DND-41 (cell line): Measurements from ENCODE around the gene CLMN.

ENCODE experiments used
- ATAC-seq: fragments of 200-7000 bp; cut with Tn5 transposase; 3 replicates; pipeline ENCODE4 v1.9.1; 2021; ENCODE audit warnings: low read depth; ENCODE audit not compliant: insufficient read depth
- DNase-seq: peaks from one replicate; pipeline ENCODE4 v3.0.0-alpha.2; 2020
- H2AFZ ChIP-seq: 2 replicates; pipeline ENCODE4 v1.6.0; 2012; ENCODE audit warnings: low read depth, low read length
- H3K27ac ChIP-seq: 2 replicates; pipeline ENCODE4 v1.5.1; 2012; ENCODE audit warnings: low read length, inconsistent platforms
- H3K27me3 ChIP-seq: fragments of 200-600 bp; sonication (generic); 2 replicates; pipeline ENCODE4 v1.6.0; 2012; ENCODE audit warnings: low read length, mild to moderate bottlenecking, inconsistent platforms; ENCODE audit not compliant: insufficient read depth, poor library complexity
- H3K36me3 ChIP-seq: 2 replicates; pipeline ENCODE4 v1.5.1; 2012; ENCODE audit warnings: low read length, inconsistent platforms; ENCODE audit not compliant: insufficient read depth
- H3K4me1 ChIP-seq: 2 replicates; pipeline ENCODE4 v1.5.1; 2012; ENCODE audit warnings: mild to moderate bottlenecking, low read length; ENCODE audit not compliant: insufficient read depth
- H3K4me2 ChIP-seq: 2 replicates; pipeline ENCODE4 v1.6.0; 2012; ENCODE audit warnings: mild to moderate bottlenecking, moderate library complexity, low read length, inconsistent platforms; ENCODE audit not compliant: insufficient read depth
- H3K4me3 ChIP-seq, 2 experiments: fragments of 200-600 bp in 1 of 2; shearing (Covaris generic) in 1 of 2; 2 replicates each; pipeline ENCODE4 v1.5.1; 2012 to 2016; ENCODE audit warnings: inconsistent platforms in 2 of 2, low read length in 2 of 2, mild to moderate bottlenecking in 2 of 2, low read depth in 1 of 2, moderate library complexity in 1 of 2
- H3K79me2 ChIP-seq: 2 replicates; pipeline ENCODE4 v1.6.0; 2012; ENCODE audit warnings: low read length, inconsistent platforms; ENCODE audit not compliant: insufficient read depth
- H3K9ac ChIP-seq: 2 replicates; pipeline ENCODE4 v1.6.0; 2012; ENCODE audit warnings: low read depth, mild to moderate bottlenecking, inconsistent platforms, low read length, moderate library complexity
- H3K9me3 ChIP-seq: 2 replicates; pipeline ENCODE4 v1.5.1; 2012; ENCODE audit warnings: low read length, moderate library complexity, mild to moderate bottlenecking, inconsistent platforms; ENCODE audit not compliant: insufficient read depth, severe bottlenecking
- H4K20me1 ChIP-seq: 2 replicates; pipeline ENCODE4 v1.6.0; 2012; ENCODE audit warnings: low read length; ENCODE audit not compliant: insufficient read depth
- CTCF ChIP-seq: IDR thresholded peaks from 2 replicates; pipeline ENCODE4 v1.5.1; 2012; ENCODE audit warnings: borderline replicate concordance, low read length, moderate library complexity, mild to moderate bottlenecking; ENCODE audit not compliant: poor library complexity, severe bottlenecking; ENCODE audit errors: extremely low read depth
- EZH2 ChIP-seq: IDR thresholded peaks from 3 replicates; pipeline ENCODE4 v1.6.1; 2012; ENCODE audit warnings: borderline replicate concordance, low read depth, mild to moderate bottlenecking, moderate library complexity, low read length, inconsistent platforms; ENCODE audit not compliant: severe bottlenecking

Gene CLMN

GRCh38 chr14:95262511-95262891, 57.2 kb downstream of the CLMN start:
- DNase-seq, result no peak
- Histone ChIP-seq H3K4me2 (no peak overlapping the region), H3K4me1 (peaks cover 23% of the 10 kb centered on the region)

GRCh38 chr14:95261616-95262510, 57.8 kb downstream of the CLMN start:
- Histone ChIP-seq H3K36me3 (no peaks in the 10 kb centered on the region), H3K4me2 (no peak overlapping the region), H3K27me3 (no peaks in the 10 kb centered on the region), H3K9ac (no peak overlapping the region), H3K27ac (no peak overlapping the region), H3K79me2 (no peaks in the 10 kb centered on the region), H3K4me3 (no peak overlapping the region), H2AFZ (no peak overlapping the region), H4K20me1 (no peaks in the 10 kb centered on the region; the same call in 1 of the 2 replicates), H3K9me3 (no peaks in the 10 kb centered on the region), H3K4me1 (peaks cover 16% of the 10 kb centered on the region)
- DNase-seq (no peak), ATAC-seq (no peak)
- TF ChIP-seq CTCF, result no peak
- TF ChIP-seq EZH2, result no peak

More at GRCh38 chr14:95262511-95262891, 57.2 kb downstream of the CLMN start:
- TF ChIP-seq EZH2 (no peak), CTCF (no peak)
- Histone ChIP-seq H3K9ac (no peak overlapping the region), H3K4me3 (no peak overlapping the region), H2AFZ (no peak overlapping the region), H3K27ac (no peak overlapping the region), H4K20me1 (no peaks in the 10 kb centered on the region; the same call in 1 of the 2 replicates), H3K9me3 (no peaks in the 10 kb centered on the region), H3K27me3 (no peaks in the 10 kb centered on the region), H3K36me3 (no peaks in the 10 kb centered on the region), H3K79me2 (no peaks in the 10 kb centered on the region)
- ATAC-seq, result no peak

GRCh38 chr14:95260537-95261361, 59.0 kb downstream of the CLMN start:
- Histone ChIP-seq H3K27me3 (no peaks in the 10 kb centered on the region), H3K36me3 (no peaks in the 10 kb centered on the region), H3K9me3 (no peaks in the 10 kb centered on the region), H3K4me1 (peaks cover 7% of the 10 kb centered on the region), H3K4me3 (no peak overlapping the region), H4K20me1 (no peaks in the 10 kb centered on the region; the same call in 1 of the 2 replicates), H3K4me2 (no peak overlapping the region), H3K9ac (no peak overlapping the region), H3K27ac (no peak overlapping the region), H3K79me2 (no peaks in the 10 kb centered on the region), H2AFZ (no peak overlapping the region)
- no peak for DNase-seq
- TF ChIP-seq CTCF (no peak), EZH2 (no peak)
- ATAC-seq, result no peak
